ENCODE data around the gene ANKRD11.
A peak's percentile ranks its signal among the peaks of the same experiment; 100 is the strongest.
"Not testable (repeated sequence)": the region's sequence is repeated elsewhere in the genome, so short reads cannot be mapped to it uniquely, and the experiment has no call there.

ANKRD11 gene

GRCh38 chr16:89244754-89245153 is 245.6 kb downstream of the ANKRD11 start:
- H3K27ac ChIP-seq (ENCODE audit: poor library complexity, severe bottlenecking), result no peak overlapping the region
- ATAC-seq (ENCODE audit: low read depth), result no peak
- no peaks in the 10 kb centered on the region for H3K4me1 ChIP-seq (ENCODE audit: insufficient read depth, poor library complexity, severe bottlenecking)
- no peak for DNase-seq (ENCODE audit: low spot score)
- no peaks in the 10 kb centered on the region for H3K27me3 ChIP-seq (ENCODE audit: insufficient read depth, poor library complexity, severe bottlenecking)
- H3K36me3 ChIP-seq (ENCODE audit: low read depth), result no peaks in the 10 kb centered on the region
- H3K4me3 ChIP-seq (ENCODE audit: severe bottlenecking), result no peak overlapping the region
- H3K9me3 ChIP-seq (ENCODE audit: severe bottlenecking), result no peaks in the 10 kb centered on the region
- no peak for TF ChIP-seq CTCF (IDR thresholded peaks at IDR 0.05; ENCODE audit: poor library complexity, severe bottlenecking)

DNA sequence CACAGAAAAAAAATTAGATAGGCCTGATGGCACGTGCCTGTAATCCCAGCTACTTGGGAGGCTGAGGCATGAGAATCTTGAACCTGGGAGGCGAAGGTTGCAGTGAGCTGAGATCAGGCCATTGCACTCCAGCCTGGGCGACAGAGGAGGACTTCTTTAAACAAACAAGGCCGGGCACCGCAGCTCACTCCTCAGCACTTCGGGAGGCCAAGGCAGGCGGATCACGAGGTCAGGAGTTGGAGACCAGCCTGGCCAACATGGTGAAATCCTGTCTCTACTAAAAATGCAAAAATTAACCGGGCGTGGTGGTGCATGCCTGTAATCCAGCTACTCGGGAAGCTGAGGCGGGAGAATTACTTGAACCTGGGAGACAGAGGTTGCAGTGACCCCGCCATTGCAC is 246.1 kb downstream of the ANKRD11 start:
- DNase-seq (ENCODE audit: low spot score); H3K9me3 ChIP-seq (ENCODE audit: severe bottlenecking); H3K4me1 ChIP-seq (ENCODE audit: insufficient read depth, poor library complexity, severe bottlenecking); ATAC-seq (ENCODE audit: low read depth); H3K4me3 ChIP-seq (ENCODE audit: severe bottlenecking); H3K27ac ChIP-seq (ENCODE audit: poor library complexity, severe bottlenecking); H3K27me3 ChIP-seq (ENCODE audit: insufficient read depth, poor library complexity, severe bottlenecking); H3K36me3 ChIP-seq (ENCODE audit: low read depth): not testable (repeated sequence)

DNA sequence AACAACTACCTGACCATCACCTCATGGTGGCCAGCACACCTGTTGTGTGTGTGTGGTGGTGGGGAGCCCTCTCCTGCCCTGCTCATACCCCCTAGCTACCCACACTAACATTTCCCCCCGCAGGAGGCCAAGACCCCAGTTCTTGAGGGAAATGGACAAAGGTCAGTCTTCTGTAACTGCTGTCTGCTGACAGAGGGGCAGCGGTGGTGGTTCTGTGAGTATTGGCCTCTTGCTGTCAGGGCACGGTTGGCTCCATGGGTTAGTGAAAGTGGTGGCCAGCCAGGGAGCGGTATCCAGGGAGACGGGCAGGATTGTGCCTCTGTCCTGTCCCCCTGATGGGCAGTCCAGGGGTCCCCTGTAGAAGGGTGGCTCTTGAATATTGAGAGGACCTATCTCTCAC is 246.7 kb downstream of the ANKRD11 start:
- ATAC-seq (ENCODE audit: low read depth), result no peak
- TF ChIP-seq CTCF (IDR thresholded peaks at IDR 0.05; ENCODE audit: poor library complexity, severe bottlenecking), result no peak
- H3K27me3 ChIP-seq (ENCODE audit: insufficient read depth, poor library complexity, severe bottlenecking), result no peaks in the 10 kb centered on the region

DNA sequence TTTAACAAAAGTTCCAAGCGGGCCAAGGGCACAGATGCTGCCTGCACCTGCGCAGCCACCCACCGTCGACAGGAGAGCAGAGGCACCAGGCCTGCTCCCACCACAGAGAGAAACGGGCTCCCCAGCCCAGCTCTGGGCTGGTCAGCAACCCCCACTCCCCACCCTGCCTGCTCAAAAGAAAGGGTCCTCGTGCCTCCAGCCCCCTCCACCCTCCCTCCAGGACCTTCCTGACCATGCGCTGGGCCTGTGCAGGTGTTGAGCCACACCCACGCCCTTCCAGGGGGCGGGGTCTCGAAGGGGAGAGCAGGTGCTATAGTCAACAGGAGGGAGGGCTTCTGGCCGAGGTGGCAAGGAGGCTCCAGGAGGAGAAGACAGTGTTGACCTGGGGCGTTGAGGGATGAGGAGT is 247.6 kb downstream of the ANKRD11 start:
- DNase-seq (ENCODE audit: low spot score) (no peak), ATAC-seq (ENCODE audit: low read depth) (no peak)
- Histone ChIP-seq H3K4me1 (ENCODE audit: insufficient read depth, poor library complexity, severe bottlenecking) (no peaks in the 10 kb centered on the region), H3K27me3 (ENCODE audit: insufficient read depth, poor library complexity, severe bottlenecking) (no peaks in the 10 kb centered on the region), H3K36me3 (ENCODE audit: low read depth) (no peaks in the 10 kb centered on the region), H3K4me3 (ENCODE audit: severe bottlenecking) (no peak overlapping the region), H3K27ac (ENCODE audit: poor library complexity, severe bottlenecking) (no peak overlapping the region), H3K9me3 (ENCODE audit: severe bottlenecking) (no peaks in the 10 kb centered on the region)
- no peak for TF ChIP-seq CTCF (IDR thresholded peaks at IDR 0.05; ENCODE audit: poor library complexity, severe bottlenecking)

More for the DNA sequence above, 246.7 kb downstream of the ANKRD11 start:
- no peak overlapping the region for H3K27ac ChIP-seq (ENCODE audit: poor library complexity, severe bottlenecking)
- no peak overlapping the region for H3K4me3 ChIP-seq (ENCODE audit: severe bottlenecking)
- H3K4me1 ChIP-seq (ENCODE audit: insufficient read depth, poor library complexity, severe bottlenecking), result no peaks in the 10 kb centered on the region
- no peak for DNase-seq (ENCODE audit: low spot score)
- no peaks in the 10 kb centered on the region for H3K9me3 ChIP-seq (ENCODE audit: severe bottlenecking)
- no peaks in the 10 kb centered on the region for H3K36me3 ChIP-seq (ENCODE audit: low read depth)

- no peak for TF ChIP-seq CTCF (IDR thresholded peaks at IDR 0.05; ENCODE audit: poor library complexity, severe bottlenecking)
- DNase-seq (ENCODE audit: low spot score) (no peak), ATAC-seq (ENCODE audit: low read depth) (peak; percentile 67)
- Histone ChIP-seq H3K36me3 (ENCODE audit: low read depth) (no peaks in the 10 kb centered on the region), H3K9me3 (ENCODE audit: severe bottlenecking) (no peaks in the 10 kb centered on the region), H3K4me1 (ENCODE audit: insufficient read depth, poor library complexity, severe bottlenecking) (no peaks in the 10 kb centered on the region), H3K27ac (ENCODE audit: poor library complexity, severe bottlenecking) (peak overlapping the region; percentile 81), H3K27me3 (ENCODE audit: insufficient read depth, poor library complexity, severe bottlenecking) (no peaks in the 10 kb centered on the region), H3K4me3 (ENCODE audit: severe bottlenecking) (peak overlapping the region; percentile 89)
Measured at GRCh38 chr16:89241187-89242007, 249.0 kb downstream of the ANKRD11 start.
